Heart left ventricle (tissue), 16 donors: Measurements from ENCODE around the gene SCNN1G. TPM values are rescaled to one million over a fixed set of nuclear protein-coding genes. Genes with fewer than 3 reads are reported as not detected.

Experiments used
- ATAC-seq, 4 donors: fragments of 200-7000 bp; cut with Tn5 transposase; one replicate each; pipeline ENCODE4 v1.9.1; 2020 to 2022; ENCODE audit warnings: moderate library complexity in 4 of 4, mild to moderate bottlenecking in 3 of 4, moderate number of reproducible peaks in 1 of 4
- DNase-seq, 5 donors: peaks; one replicate each; pipeline ENCODE4 v3.0.0-alpha.2; 2020
- H3K27ac ChIP-seq, 12 donors: fragments of 200-600 bp; sonication (generic) in 4 of 12; one replicate each; pipeline versions ENCODE4 v1.5.0 to v1.8.0; 2016 to 2022; ENCODE audit warnings: mild to moderate bottlenecking in 2 of 12
- H3K27me3 ChIP-seq, 9 donors: fragments of 200-600 bp; sonication (generic) in 2 of 9; one replicate each; pipeline versions ENCODE4 v1.5.1 to v1.8.0; 2016 to 2022; ENCODE audit warnings: mild to moderate bottlenecking in 3 of 9
- H3K36me3 ChIP-seq, 9 donors: fragments of 200-600 bp; sonication (generic) in 2 of 9; one replicate each; pipeline versions ENCODE4 v1.5.0 to v1.8.0; 2018 to 2022; ENCODE audit warnings: mild to moderate bottlenecking in 2 of 9
- H3K4me1 ChIP-seq, 12 donors: fragments of 200-600 bp; sonication (generic) in 4 of 12; one replicate each; pipeline versions ENCODE4 v1.5.0 to v1.8.0; 2016 to 2022; ENCODE audit warnings: mild to moderate bottlenecking in 3 of 12
- H3K4me3 ChIP-seq, 12 donors: fragments of 200-600 bp; sonication (generic) in 4 of 12; one replicate each; pipeline versions ENCODE4 v1.5.0 to v1.8.0; 2017 to 2022; ENCODE audit warnings: mild to moderate bottlenecking in 9 of 12, moderate library complexity in 4 of 12
- H3K9me3 ChIP-seq, 12 donors: fragments of 200-600 bp; sonication (generic) in 4 of 12; one replicate each; pipeline versions ENCODE4 v1.5.0 to v1.8.0; 2016 to 2022; ENCODE audit warnings: mild to moderate bottlenecking in 1 of 12
- CTCF ChIP-seq, 12 donors: fragments of 200-600 bp; sonication (generic) in 4 of 12; IDR thresholded peaks; one replicate each; pipeline versions ENCODE4 v1.5.0 to v1.8.0; 2018 to 2022; ENCODE audit warnings: antibody characterized with exemption in 12 of 12, mild to moderate bottlenecking in 5 of 12
- POLR2A ChIP-seq, 2 donors: fragments of 450-650 bp; IDR thresholded peaks; one replicate each; pipeline ENCODE4 v1.6.1; 2017; ENCODE audit warnings: antibody characterized with exemption in 2 of 2, mild to moderate bottlenecking in 2 of 2, moderate library complexity in 2 of 2
- WGBS, 4 donors: extraction: QIAGEN DNeasy Blood & Tissue Kit in 2 of 4; methylation state at CpG; one replicate each; pipeline versions ENCODE4 v1.1.5 to v1.1.7; 2013 to 2018; 5-methylcytosine and 5-hydroxymethylcytosine counted together
- intact Hi-C, 10 donors: fragments of 100-400 bp; cut with DNase I; formaldehyde crosslinking; loops; one replicate each; pipeline versions ENCODE4 v1.11.1 to v1.14.2; 2022
- polyA plus RNA-seq, 2 donors: library from polyadenylated mRNA; stranded (reverse); fragments of 200-250 nt; gene quantifications; one replicate each; pipeline ENCODE4 v1.2.3, GENCODE V29; 2013
- total RNA-seq, 9 donors: library from RNA; depleted of rRNA in 2 of 9; stranded (reverse); fragments of >200 nt in 2 of 9; fragmentation: NEBNext Ultra II Directional in 3 of 9; extraction: Animal tissue kit (Norgen Biotek cat#: 25700) in 3 of 9; gene quantifications; one replicate each; pipeline versions ENCODE4 v1.1.0 to v1.2.4, GENCODE V29; 2016 to 2023
- donor health status: ischemic (EF 13 %, LVEDD 7.1; RV severe dilation, severe dysfunction).
- donor health status: healthy with polysubstance abuse.
- donor health status: DM: no; HTN: yes; CAD: no.
- donor health status: DM: no; HTN: no; CAD: no.
- donor health status: ischemic (EF 25% LVEDD 6.9; RV normal size, moderate dysfunction).
- donor health status: ischemic (EF 25% LVEDD 5.7; RV mildly dilated, moderate dysfunction).
- donor health status: healthy.
- donor health status: DM: yes; HTN: yes; CAD: no.
- donor health status: ischemic (EF 35%, LVEDD 5.7; RV mildly dilated, moderate dysfunction).
- donor health status: nonischemic (EF 11% LVEDD 7.7; RV severe dilation, severe dysfunction).
- donor health status: DM: yes; HTN: yes; CAD: no.
- donor health status: PGD.
- donor health status: ischemic (EF 29% LVEDD 5.4; RV normal size, mild dysfunction).
- donor health status: nonischemic (EF 23%, LVEDD 6.1; RV moderate dilation, normal function).

The SCNN1G gene
- total and polyA plus RNA-seq, 11 donors, result 0.03 to 0.20 (median 0.12) TPM; not detected in 7

DNA sequence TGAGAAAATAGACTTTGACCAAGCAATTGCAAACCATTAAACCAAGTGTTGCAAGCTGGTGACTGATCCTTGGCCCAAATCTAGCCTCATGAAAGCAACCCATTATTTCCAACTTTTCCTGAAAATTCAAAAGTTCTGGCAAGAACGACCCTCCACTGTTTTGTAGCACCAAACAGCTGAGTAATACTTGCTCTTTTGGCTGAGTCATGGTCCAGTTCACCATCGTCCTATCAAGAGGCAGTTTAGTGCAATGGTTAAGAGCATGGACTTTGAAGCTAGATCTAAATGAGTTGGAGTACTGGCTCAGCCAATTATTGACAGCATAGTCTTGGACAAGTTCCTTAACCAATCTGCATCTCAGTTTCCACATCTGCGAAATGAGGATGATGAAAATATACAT is 31.3 kb downstream of the SCNN1G start:
- ATAC-seq (no peak), DNase-seq (no peak)
- Histone ChIP-seq H3K9me3 (no peaks in the 10 kb centered on the region), H3K27ac (no peak overlapping the region), H3K36me3 (no peaks in the 10 kb centered on the region), H3K4me1 (no peaks in the 10 kb centered on the region), H3K4me3 (no peak overlapping the region), H3K27me3 (peaks cover 0 to 6% (median 0%) of the 10 kb centered on the region in 9 donors)
- intact Hi-C loops, result no loop called here
- 66 to 73% (median 72%) methylated on average over 3 of the region's 3 CpGs for WGBS, 4 donors
- TF ChIP-seq CTCF (IDR thresholded peaks at IDR 0.05) (no peak), POLR2A (IDR thresholded peaks at IDR 0.05) (no peak)

DNA sequence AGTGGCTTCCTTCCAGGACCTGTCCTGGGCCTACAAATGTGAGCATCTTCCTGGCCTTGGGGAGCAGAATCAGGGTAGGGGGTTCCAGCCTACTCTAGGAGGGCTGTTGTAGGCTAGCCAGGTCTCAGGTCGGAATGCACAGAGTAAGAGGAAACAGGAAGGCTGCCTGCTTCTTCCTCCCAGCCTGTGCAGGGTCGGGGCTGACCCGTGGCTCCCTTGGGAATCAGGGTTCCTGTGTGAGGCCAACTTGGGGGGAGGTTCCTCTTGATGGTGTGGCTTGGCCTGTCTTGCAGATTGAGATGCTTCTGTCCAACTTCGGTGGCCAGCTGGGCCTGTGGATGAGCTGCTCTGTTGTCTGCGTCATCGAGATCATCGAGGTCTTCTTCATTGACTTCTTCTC is 32.3 kb downstream of the SCNN1G start:
- ATAC-seq (no peak), DNase-seq (no peak)
- no peak for TF ChIP-seq CTCF (IDR thresholded peaks at IDR 0.05)
- TF ChIP-seq POLR2A (IDR thresholded peaks at IDR 0.05), result no peak
- Histone ChIP-seq H3K27ac (no peak overlapping the region), H3K4me1 (no peaks in the 10 kb centered on the region), H3K36me3 (no peaks in the 10 kb centered on the region), H3K4me3 (no peak overlapping the region), H3K9me3 (no peaks in the 10 kb centered on the region), H3K27me3 (peaks cover 0 to 3% (median 0%) of the 10 kb centered on the region in 9 donors)
- 66 to 85% (median 78%) methylated on average over 6 to 7 of the region's 7 CpGs for WGBS, 4 donors
- intact Hi-C loops, result no loop called here

- WGBS, 4 donors, result 83 to 89% (median 87%) methylated on average over 7 to 10 of the region's 10 CpGs
- intact Hi-C loops, result no loop called here
- TF ChIP-seq POLR2A (IDR thresholded peaks at IDR 0.05) (no peak), CTCF (IDR thresholded peaks at IDR 0.05) (no peak)
Observed at GRCh38 chr16:23215435-23215834, 32.9 kb downstream of the SCNN1G start.

DNA sequence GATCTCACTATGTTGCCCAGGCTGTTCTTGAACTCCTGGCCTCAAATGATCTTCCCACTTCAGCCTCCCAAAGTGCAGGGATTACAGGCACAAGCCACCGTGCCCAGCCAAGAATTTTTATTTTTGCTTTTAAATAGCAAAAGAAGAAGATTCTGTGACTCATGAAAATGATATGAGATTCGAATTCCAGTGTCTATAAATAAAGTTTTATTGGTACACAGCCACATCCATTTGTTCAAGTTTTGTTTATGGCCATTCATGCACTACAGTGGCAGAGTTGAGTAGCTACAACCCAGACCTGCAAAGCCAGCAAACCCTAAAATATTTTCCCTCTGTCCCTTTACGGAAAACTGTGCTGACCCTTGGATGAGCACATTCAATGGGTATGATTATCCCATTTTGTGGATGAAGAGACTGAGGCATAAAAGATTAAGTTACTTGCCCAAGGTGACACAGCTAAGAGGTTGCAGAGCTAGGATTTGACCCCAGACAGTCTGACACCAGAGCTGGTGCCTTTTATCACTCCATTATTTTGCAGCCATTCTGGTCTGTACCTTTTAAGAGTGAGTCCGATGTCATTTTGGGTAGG is 34.2 kb downstream of the SCNN1G start:
- intact Hi-C loops, result no loop called here
- Histone ChIP-seq H3K4me3 (no peak overlapping the region), H3K4me1 (no peaks in the 10 kb centered on the region), H3K9me3 (no peaks in the 10 kb centered on the region), H3K27me3 (peaks cover 0 to 3% (median 0%) of the 10 kb centered on the region in 9 donors), H3K27ac (no peak overlapping the region), H3K36me3 (no peaks in the 10 kb centered on the region)
- TF ChIP-seq POLR2A (IDR thresholded peaks at IDR 0.05), result no peak
- no peak for TF ChIP-seq CTCF (IDR thresholded peaks at IDR 0.05)
- DNase-seq (no peak), ATAC-seq (no peak)
- WGBS, 4 donors, result 76 to 81% (median 79%) methylated on average over 4 of the region's 4 CpGs

More at GRCh38 chr16:23215435-23215834, 32.9 kb downstream of the SCNN1G start:
- Histone ChIP-seq H3K4me1 (no peaks in the 10 kb centered on the region), H3K36me3 (no peaks in the 10 kb centered on the region), H3K27me3 (peaks cover 0 to 3% (median 0%) of the 10 kb centered on the region in 9 donors), H3K27ac (no peak overlapping the region), H3K4me3 (no peak overlapping the region), H3K9me3 (no peaks in the 10 kb centered on the region)
- ATAC-seq (no peak), DNase-seq (no peak)
